GM19438 (cell line): Measurements from ENCODE around the gene IFT80.

Experiments used
- ATAC-seq: cut with Tn5 transposase; IDR thresholded peaks from one replicate; pipeline ENCODE4 v1.9.1; 2021; ENCODE audit warnings: low read depth; ENCODE audit not compliant: unreplicated experiment

The IFT80 gene

GRCh38 chr3:160399125-160400029, at the start of gene IFT80, which contains the start of gene SMC4:
Gene IFT80, minus strand, starts transcription at chr3:160399225. Its CDS starts 14,625 bp downstream, at chr3:160384600.
Gene SMC4, plus strand, starts transcription at chr3:160399650. Its CDS starts 1,177 bp downstream, at chr3:160400827.
- peak; percentile 94 for ATAC-seq

- no peak for ATAC-seq
Observed at GRCh38 chr3:160447544-160447943, 48.5 kb upstream of the IFT80 start.

GRCh38 chr3:160446522-160447056, 47.6 kb upstream of the IFT80 start:
- ATAC-seq = no peak

- ATAC-seq = no peak
Observed at GRCh38 chr3:160445854-160446253, 46.8 kb upstream of the IFT80 start.

GRCh38 chr3:160444411-160444810, 45.4 kb upstream of the IFT80 start:
- no peak for ATAC-seq

GRCh38 chr3:160440687-160441086, 41.7 kb upstream of the IFT80 start:
- ATAC-seq = no peak

- ATAC-seq = no peak
Observed at GRCh38 chr3:160437083-160437455, 38.0 kb upstream of the IFT80 start.

- ATAC-seq = no peak
Observed at GRCh38 chr3:160435747-160436146, 36.7 kb upstream of the IFT80 start.

- no peak for ATAC-seq
Observed at GRCh38 chr3:160435095-160435494, 36.1 kb upstream of the IFT80 start.

GRCh38 chr3:160434071-160434470, 35.0 kb upstream of the IFT80 start:
- ATAC-seq = no peak

- ATAC-seq = no peak
Observed at GRCh38 chr3:160427832-160428424, 28.9 kb upstream of the IFT80 start.

GRCh38 chr3:160417311-160417710, 18.3 kb upstream of the IFT80 start:
- ATAC-seq = no peak

GRCh38 chr3:160413613-160414248, 14.7 kb upstream of the IFT80 start:
- peak; percentile 53 for ATAC-seq

- ATAC-seq = no peak
Observed at GRCh38 chr3:160412477-160412876, 13.5 kb upstream of the IFT80 start.

- ATAC-seq = no peak
Observed at GRCh38 chr3:160409812-160410610, 11.0 kb upstream of the IFT80 start.

- ATAC-seq = no peak
Observed at GRCh38 chr3:160403796-160404470, 4.9 kb upstream of the IFT80 start.

GRCh38 chr3:160403028-160403545, 4.1 kb upstream of the IFT80 start:
- no peak for ATAC-seq

GRCh38 chr3:160402221-160403027, 3.4 kb upstream of the IFT80 start:
- no peak for ATAC-seq
